Liver (tissue), 3 donors: ENCODE data around the gene SMARCB1.

Experiments
- CTCF ChIP-seq: fragments of 150-350 bp; IDR thresholded peaks from 2 replicates; pipeline ENCODE4 v1.5.1; 2017; ENCODE audit warnings: improper control_type of control experiment, low read depth, low read length; ENCODE audit not compliant: missing input control
- TAF1 ChIP-seq: conservative IDR thresholded peaks from 2 replicates; pipeline ENCODE4 v1.6.1; 2016; ENCODE audit warnings: antibody characterized with exemption, mild to moderate bottlenecking
- TF ChIP-seq, protein P1 (sequence below): IDR thresholded peaks from 2 replicates; pipeline ENCODE4 v1.6.1; 2016; ENCODE audit warnings: antibody characterized with exemption
- donor health status: healthy.
- donor health status: healthy.

DNA sequence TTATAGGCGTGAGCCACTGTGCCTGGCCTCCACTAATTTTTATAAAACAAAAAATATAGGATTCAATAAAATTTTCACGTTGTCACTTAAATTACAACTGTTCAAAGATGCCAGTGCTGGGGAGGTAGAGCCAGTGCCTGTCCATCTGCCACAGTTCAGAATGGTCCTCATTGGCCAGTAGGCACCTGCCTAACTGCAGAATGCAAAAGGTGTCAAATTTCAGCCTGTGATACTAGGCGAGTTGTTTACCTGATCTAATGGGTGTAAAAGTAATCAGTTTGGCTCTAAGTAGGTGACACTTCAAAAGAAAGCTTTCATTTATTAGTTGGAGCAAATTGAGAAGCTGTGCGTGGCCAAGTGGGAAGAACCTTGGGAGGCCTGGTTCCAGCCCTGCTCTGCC is 2.4 kb downstream of the SMARCB1 start:
- no peak for TF ChIP-seq CTCF
- no peak for TF ChIP-seq TAF1
- TF ChIP-seq, protein P1, sequence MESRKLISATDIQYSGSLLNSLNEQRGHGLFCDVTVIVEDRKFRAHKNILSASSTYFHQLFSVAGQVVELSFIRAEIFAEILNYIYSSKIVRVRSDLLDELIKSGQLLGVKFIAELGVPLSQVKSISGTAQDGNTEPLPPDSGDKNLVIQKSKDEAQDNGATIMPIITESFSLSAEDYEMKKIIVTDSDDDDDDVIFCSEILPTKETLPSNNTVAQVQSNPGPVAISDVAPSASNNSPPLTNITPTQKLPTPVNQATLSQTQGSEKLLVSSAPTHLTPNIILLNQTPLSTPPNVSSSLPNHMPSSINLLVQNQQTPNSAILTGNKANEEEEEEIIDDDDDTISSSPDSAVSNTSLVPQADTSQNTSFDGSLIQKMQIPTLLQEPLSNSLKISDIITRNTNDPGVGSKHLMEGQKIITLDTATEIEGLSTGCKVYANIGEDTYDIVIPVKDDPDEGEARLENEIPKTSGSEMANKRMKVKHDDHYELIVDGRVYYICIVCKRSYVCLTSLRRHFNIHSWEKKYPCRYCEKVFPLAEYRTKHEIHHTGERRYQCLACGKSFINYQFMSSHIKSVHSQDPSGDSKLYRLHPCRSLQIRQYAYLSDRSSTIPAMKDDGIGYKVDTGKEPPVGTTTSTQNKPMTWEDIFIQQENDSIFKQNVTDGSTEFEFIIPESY: no peak
